ENCODE data around the gene STT3B. TPM values are rescaled to one million over a fixed set of nuclear protein-coding genes. Genes with fewer than 3 reads are reported as not detected.

STT3B gene
- total and polyA plus RNA-seq, 2 of the 4 experiments (the other 2 are of a cell fraction) = 45.5 to 86.4 TPM

GRCh38 chr3:31636049-31636448 lies 103.3 kb downstream of the STT3B start:
- Histone ChIP-seq H3K9ac (ENCODE audit: low read depth, low read length) (no peak overlapping the region), H3K18ac (ENCODE audit: low read depth, low read length) (no peak overlapping the region), H3K14ac (replicated peaks; ENCODE audit: low read depth, low read length) (no peak overlapping the region), H3K79me1 (ENCODE audit: low read depth in 1 of 2, low read length in 2 of 2) (no peaks in the 10 kb centered on the region; a peak in 1 of 4 replicates), H2BK20ac (ENCODE audit: low read depth, low read length) (no peak overlapping the region), H2BK120ac (ENCODE audit: low read depth, low read length) (no peak overlapping the region), H3K9me1 (ENCODE audit: insufficient read depth, low read length) (no peaks in the 10 kb centered on the region), H3K4ac (ENCODE audit: low read depth, low read length) (no peak overlapping the region), H4K20me1 (ENCODE audit: insufficient read depth, low read length) (no peaks in the 10 kb centered on the region), H4K5ac (ENCODE audit: low read depth, low read length) (no peak overlapping the region), H3K4me2 (ENCODE audit: low read depth, low read length) (no peak overlapping the region), H3K27ac (ENCODE audit: insufficient read depth, low read length) (no peak overlapping the region), H4K91ac (ENCODE audit: insufficient read depth, low read depth, low read length) (no peak overlapping the region), H3K4me3 (ENCODE audit: insufficient read depth, low read depth, low read length) (no peak overlapping the region), H3K27me3 (ENCODE audit: control insufficient read depth, insufficient read depth, low read length) (no peaks in the 10 kb centered on the region), H4K8ac (ENCODE audit: low read depth in 2 of 2, low read length in 2 of 2) (no peak overlapping the region), H2AFZ (replicated peaks; ENCODE audit: low read length, poor library complexity) (no peak overlapping the region), H3K36me3 (ENCODE audit: control insufficient read depth, insufficient read depth, low read length) (peaks cover 2% of the 10 kb centered on the region), H2BK15ac (ENCODE audit: low read depth, low read length) (no peak overlapping the region), H2AK5ac (ENCODE audit: low read depth, low read length) (no peak overlapping the region), H2BK5ac (ENCODE audit: low read depth, low read length, poor library complexity, severe bottlenecking) (no peak overlapping the region), H2AK9ac (replicated peaks; ENCODE audit: low read depth, low read length, poor library complexity) (no peak overlapping the region), H3K4me1 (ENCODE audit: control insufficient read depth, insufficient read depth, low read length) (peaks cover 2% of the 10 kb centered on the region; the same call in 1 of the 2 replicates), H3K56ac (ENCODE audit: extremely low read depth, insufficient read depth, low read length) (no peak overlapping the region), H3K23ac (ENCODE audit: low read depth, low read length) (no peak overlapping the region), H3K9me3 (ENCODE audit: control insufficient read depth, insufficient read depth, low read length) (no peaks in the 10 kb centered on the region)
- in situ Hi-C loops (cut with MboI; ENCODE audit: low sequenced_read_pairs) (no loop called here), dilution Hi-C loops (cut with HindIII; ENCODE audit: low sequenced_read_pairs, unreplicated experiment) (no loop called here), intact Hi-C loops (cut with micrococcal nuclease) (no loop called here)
- POLR2A ChIA-PET (ENCODE audit: unreplicated experiment) = no interaction called here
- DNase-seq = no peak
- WGBS, 2 experiments (ENCODE audit: extremely low coverage in 2 of 2, insufficient read length in 1 of 2) = no CpG with 5 or more reads among the region's 4 CpGs
- CTCF ChIA-PET = interaction anchor here (0.8 kb wide), 1 partner anchor 11 kb away, joined by 3 read pairs; no protein-coding TSS in a partner anchor
- BruUV-seq (replicated peaks) = no TSS peak
- ATAC-seq (ENCODE audit: low read depth) = no peak
- TF ChIP-seq RFX5 (IDR thresholded peaks at IDR 0.05; ENCODE audit: low read depth, low read length) = no peak
- TF ChIP-seq USF2 (IDR thresholded peaks at IDR 0.05; ENCODE audit: low read depth, low read length) = no peak
- TF ChIP-seq CEBPB (IDR thresholded peaks at IDR 0.05; ENCODE audit: low read depth, low read length) = no peak
- TF ChIP-seq RAD21 (IDR thresholded peaks at IDR 0.05; ENCODE audit: low read length) = no peak
- TF ChIP-seq RCOR1 (IDR thresholded peaks at IDR 0.05; ENCODE audit: insufficient replicate concordance, low read length) = no peak
- no peak for TF ChIP-seq POLR2A (IDR thresholded peaks at IDR 0.05; ENCODE audit: low read depth, low read length)
- TF ChIP-seq FOS (IDR thresholded peaks at IDR 0.05; ENCODE audit: low read depth, low read length) = no peak
- no peak for TF ChIP-seq ELK1 (IDR thresholded peaks at IDR 0.05; ENCODE audit: borderline replicate concordance, low read depth, low read length)
- TF ChIP-seq NFE2L2 (IDR thresholded peaks at IDR 0.05; ENCODE audit: low read depth, low read length) = no peak
- TF ChIP-seq MXI1 (IDR thresholded peaks at IDR 0.05; ENCODE audit: borderline replicate concordance, low read depth, low read length) = no peak
- no peak for TF ChIP-seq CHD1 (IDR thresholded peaks at IDR 0.05; ENCODE audit: low read depth, low read length)
- TF ChIP-seq CTCF (conservative IDR thresholded peaks at IDR 0.05; ENCODE audit: low read depth, low read length) = no peak
- no peak for TF ChIP-seq SMC3 (IDR thresholded peaks at IDR 0.05; ENCODE audit: low read depth, low read length)
- no peak for TF ChIP-seq MAFK (IDR thresholded peaks at IDR 0.05; ENCODE audit: low read depth, low read length)
